IMR-90 (cell line): Measurements from ENCODE around the gene PALMD. TPM values are rescaled to one million over a fixed set of nuclear protein-coding genes. Genes with fewer than 3 reads are reported as not detected.

Experiments
- ATAC-seq: fragments of 200-7000 bp; cut with Tn5 transposase; 2 replicates; pipeline ENCODE4 v1.9.1; 2020; ENCODE audit warnings: low read depth, mild to moderate bottlenecking, moderate library complexity
- BruUV-seq: library from RNA; stranded (reverse); fragments of 400-500 nt; replicated peaks from 2 replicates; lab custom pipeline; 2021; lab: Mats Ljungman, UMichigan
- CTCF ChIA-PET: fragments of 300-600 bp; formaldehyde crosslinking; extraction: SDS; loops from one replicate; lab custom pipeline; 2021; ENCODE audit warnings: antibody characterized with exemption; lab: Yijun Ruan, JAX
- POLR2A ChIA-PET: fragments of 300-600 bp; sonication (Branson Sonifier 250); formaldehyde crosslinking; loops from one replicate; lab custom pipeline; 2022; ENCODE audit warnings: antibody characterized with exemption; ENCODE audit not compliant: unreplicated experiment; lab: Charles Lee
- DNase-seq: peaks from one replicate; pipeline ENCODE4 v3.0.0; 2013
- H2AFZ ChIP-seq: replicated peaks from 2 replicates; pipeline ENCODE3; 2013; ENCODE audit warnings: low read length, mild to moderate bottlenecking; ENCODE audit not compliant: poor library complexity
- H2AK5ac ChIP-seq: 2 replicates; pipeline ENCODE4 v1.6.1; 2013; ENCODE audit warnings: low read depth, low read length, inconsistent platforms
- H2AK9ac ChIP-seq: replicated peaks from 2 replicates; pipeline ENCODE3; 2013; ENCODE audit warnings: mild to moderate bottlenecking, low read depth, low read length, moderate library complexity; ENCODE audit not compliant: poor library complexity
- H2BK120ac ChIP-seq: 2 replicates; pipeline ENCODE4 v1.6.1; 2013; ENCODE audit warnings: low read depth, low read length, inconsistent platforms
- H2BK15ac ChIP-seq: 3 replicates; pipeline ENCODE4 v1.6.1; 2013; ENCODE audit warnings: low read depth, low read length, inconsistent platforms
- H2BK20ac ChIP-seq: 2 replicates; pipeline ENCODE4 v1.6.1; 2013; ENCODE audit warnings: low read depth, mild to moderate bottlenecking, inconsistent platforms, low read length, moderate library complexity
- H2BK5ac ChIP-seq: 2 replicates; pipeline ENCODE4 v1.6.1; 2013; ENCODE audit warnings: mild to moderate bottlenecking, low read depth, low read length, inconsistent platforms; ENCODE audit not compliant: poor library complexity, severe bottlenecking
- H3K14ac ChIP-seq: replicated peaks from 2 replicates; pipeline ENCODE4 v1.6.1; 2013; ENCODE audit warnings: low read depth, low read length, inconsistent platforms
- H3K18ac ChIP-seq: 2 replicates; pipeline ENCODE4 v1.6.1; 2013; ENCODE audit warnings: low read depth, low read length, control low read depth
- H3K23ac ChIP-seq: 2 replicates; pipeline ENCODE4 v1.6.1; 2013; ENCODE audit warnings: low read depth, low read length, inconsistent platforms
- H3K27ac ChIP-seq: 2 replicates; pipeline ENCODE4 v1.5.1; 2013; ENCODE audit warnings: mild to moderate bottlenecking, control low read depth, low read length; ENCODE audit not compliant: insufficient read depth
- H3K27me3 ChIP-seq: 2 replicates; pipeline ENCODE4 v1.6.1; 2013; ENCODE audit warnings: low read length; ENCODE audit not compliant: control insufficient read depth, insufficient read depth
- H3K36me3 ChIP-seq: 2 replicates; pipeline ENCODE4 v1.6.1; 2013; ENCODE audit warnings: low read length, mixed read lengths; ENCODE audit not compliant: control insufficient read depth, insufficient read depth
- H3K4ac ChIP-seq: 2 replicates; pipeline ENCODE4 v1.6.1; 2013; ENCODE audit warnings: low read depth, low read length, inconsistent platforms
- H3K4me1 ChIP-seq: 2 replicates; pipeline ENCODE4 v1.6.1; 2013; ENCODE audit warnings: low read length, mixed read lengths; ENCODE audit not compliant: control insufficient read depth, insufficient read depth
- H3K4me2 ChIP-seq: 2 replicates; pipeline ENCODE4 v1.6.1; 2013; ENCODE audit warnings: low read depth, mild to moderate bottlenecking, control low read depth, low read length, moderate library complexity
- H3K4me3 ChIP-seq: 2 replicates; pipeline ENCODE4 v1.5.1; 2013; ENCODE audit warnings: low read depth, mild to moderate bottlenecking, control low read depth, low read length, moderate library complexity; ENCODE audit not compliant: insufficient read depth
- H3K56ac ChIP-seq: 2 replicates; pipeline ENCODE4 v1.6.1; 2013; ENCODE audit warnings: low read length, inconsistent platforms; ENCODE audit not compliant: insufficient read depth; ENCODE audit errors: extremely low read depth
- H3K79me1 ChIP-seq, 2 experiments: 2 replicates each; pipeline ENCODE4 v1.6.1; 2013; ENCODE audit warnings: low read length in 2 of 2, inconsistent platforms in 1 of 2, low read depth in 1 of 2
- H3K9ac ChIP-seq: 2 replicates; pipeline ENCODE4 v1.6.1; 2013; ENCODE audit warnings: low read depth, low read length, control low read depth
- H3K9me1 ChIP-seq: 2 replicates; pipeline ENCODE4 v1.6.1; 2013; ENCODE audit warnings: low read length, inconsistent platforms; ENCODE audit not compliant: insufficient read depth
- H3K9me3 ChIP-seq: 2 replicates; pipeline ENCODE4 v1.6.1; 2013; ENCODE audit warnings: low read length; ENCODE audit not compliant: control insufficient read depth, insufficient read depth
- H4K20me1 ChIP-seq: 2 replicates; pipeline ENCODE4 v1.6.1; 2013; ENCODE audit warnings: low read length, inconsistent platforms; ENCODE audit not compliant: insufficient read depth
- H4K5ac ChIP-seq: 2 replicates; pipeline ENCODE4 v1.6.1; 2013; ENCODE audit warnings: mild to moderate bottlenecking, low read depth, low read length, control low read depth
- H4K8ac ChIP-seq, 2 experiments: 2 replicates each; pipeline ENCODE4 v1.6.1; 2013; ENCODE audit warnings: low read depth in 2 of 2, low read length in 2 of 2, control low read depth in 1 of 2, inconsistent platforms in 1 of 2
- H4K91ac ChIP-seq: 2 replicates; pipeline ENCODE4 v1.6.1; 2013; ENCODE audit warnings: low read depth, low read length, inconsistent platforms; ENCODE audit not compliant: insufficient read depth
- BHLHE40 ChIP-seq: fragments of 150-350 bp; IDR thresholded peaks from 2 replicates; pipeline ENCODE4 v1.6.1; 2016; ENCODE audit warnings: mild to moderate bottlenecking, low read depth, low read length
- CEBPB ChIP-seq: IDR thresholded peaks from 2 replicates; pipeline ENCODE4 v1.6.1; 2012; ENCODE audit warnings: low read depth, low read length, improper control_type of control experiment
- FOS ChIP-seq: fragments of 150-350 bp; IDR thresholded peaks from 2 replicates; pipeline ENCODE4 v1.6.1; 2016; ENCODE audit warnings: low read depth, low read length
- MAFK ChIP-seq: IDR thresholded peaks from 2 replicates; pipeline ENCODE4 v1.6.1; 2012; ENCODE audit warnings: low read depth, low read length, improper control_type of control experiment
- MXI1 ChIP-seq: IDR thresholded peaks from 2 replicates; pipeline ENCODE4 v1.6.1; 2012; ENCODE audit warnings: low read depth, mild to moderate bottlenecking, low read length, moderate library complexity, borderline replicate concordance
- POLR2A ChIP-seq: IDR thresholded peaks from 2 replicates; pipeline ENCODE4 v1.6.1; 2012; ENCODE audit warnings: mild to moderate bottlenecking, low read depth, low read length
- RAD21 ChIP-seq: IDR thresholded peaks from 2 replicates; pipeline ENCODE4 v1.6.1; 2012; ENCODE audit warnings: low read length, improper control_type of control experiment
- RCOR1 ChIP-seq: IDR thresholded peaks from 2 replicates; pipeline ENCODE4 v1.6.1; 2012; ENCODE audit warnings: mild to moderate bottlenecking, low read length, improper control_type of control experiment; ENCODE audit not compliant: insufficient replicate concordance
- SMC3 ChIP-seq: fragments of 150-350 bp; IDR thresholded peaks from 2 replicates; pipeline ENCODE4 v1.6.1; 2016; ENCODE audit warnings: low read depth, mild to moderate bottlenecking, antibody characterized with exemption, low read length, moderate library complexity
- WGBS, 2 experiments: methylation state at CpG; one replicate each; pipeline versions ENCODE4 v1.1.5 to v1.1.7; 2013; ENCODE audit warnings: missing lambda C conversion rate in 2 of 2; ENCODE audit not compliant: insufficient read length in 1 of 2; ENCODE audit errors: extremely low coverage in 2 of 2; 5-methylcytosine and 5-hydroxymethylcytosine counted together
- dilution Hi-C: fragments of 300-500 bp; cut with HindIII; formaldehyde crosslinking; loops from one replicate; pipeline ENCODE4 v1.14.3; 2018; ENCODE audit warnings: low sequenced_read_pairs; ENCODE audit not compliant: unreplicated experiment
- in situ Hi-C: fragments of 300-500 bp; cut with MboI; formaldehyde crosslinking; loops from 3 replicates; pipeline ENCODE4 v1.14.3; 2019; ENCODE audit warnings: low sequenced_read_pairs, inconsistent platforms, mixed read lengths
- intact Hi-C: fragments of 100-400 bp; cut with micrococcal nuclease; formaldehyde crosslinking; loops from 2 replicates; pipeline ENCODE4 v1.10.0; 2022
- polyA plus RNA-seq, 3 experiments: library from polyadenylated mRNA; depleted of rRNA; stranded (reverse); fragments of >200 nt; gene quantifications; 2 replicates each; pipeline ENCODE4 v1.2.3, GENCODE V29; 2012; ENCODE audit warnings: low replicate concordance in 1 of 3
- total RNA-seq: library from RNA; depleted of rRNA; stranded (reverse); fragments of >200 nt; gene quantifications from 2 replicates; pipeline ENCODE4 v1.2.3, GENCODE V29; 2012
- TF ChIP-seq, protein P1 (sequence below): fragments of 150-350 bp; IDR thresholded peaks from 2 replicates; pipeline ENCODE4 v1.6.1; 2016; ENCODE audit warnings: low read depth, mild to moderate bottlenecking, low read length, moderate library complexity, borderline replicate concordance
- TF ChIP-seq, protein P2 (sequence below): conservative IDR thresholded peaks from 2 replicates; pipeline ENCODE4 v1.5.1; 2012; ENCODE audit warnings: mild to moderate bottlenecking, low read depth, low read length, improper control_type of control experiment

Gene PALMD
- total and polyA plus RNA-seq, 2 of the 4 experiments (the other 2 are of a cell fraction), result 0.51 to 0.72 TPM

DNA sequence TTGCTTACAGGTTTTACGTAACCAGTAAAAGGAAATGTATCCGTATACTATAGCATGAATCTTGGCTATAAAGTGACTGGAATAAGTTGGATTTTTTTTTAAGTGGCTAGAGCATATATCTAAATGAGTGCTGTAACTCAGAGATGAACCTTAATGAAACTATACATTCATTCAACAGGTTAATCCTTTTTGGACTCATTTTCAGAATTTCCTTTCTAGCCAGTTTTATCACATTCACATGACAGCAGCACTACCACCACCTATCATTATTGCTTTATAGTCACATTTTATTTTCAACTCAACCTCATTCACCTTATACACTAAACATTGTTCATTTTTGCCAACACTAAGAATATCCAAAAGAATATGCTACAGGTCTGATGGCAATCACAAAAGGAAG lies 89.9 kb downstream of the PALMD start:
- WGBS, 2 experiments, result no CpG with 5 or more reads among the region's 2 CpGs
- Histone ChIP-seq H3K9ac (no peak overlapping the region), H2BK15ac (no peak overlapping the region), H3K36me3 (0 out of 2 replicates have a peak, but pooled peaks cover 2% of the 10 kb centered on the region), H3K4me1 (peaks cover 2% of the 10 kb centered on the region; the same call in 1 of the 2 replicates), H3K4me3 (no peak overlapping the region), H4K5ac (no peak overlapping the region), H4K91ac (no peak overlapping the region), H3K23ac (no peak overlapping the region), H3K9me3 (no peaks in the 10 kb centered on the region), H2AK9ac (no peak overlapping the region), H3K56ac (no peak overlapping the region), H2AK5ac (no peak overlapping the region), H3K9me1 (no peaks in the 10 kb centered on the region), H4K8ac (no peak overlapping the region), H3K79me1 (no peaks in the 10 kb centered on the region), H3K18ac (no peak overlapping the region), H3K27ac (no peak overlapping the region), H3K27me3 (no peaks in the 10 kb centered on the region), H3K4me2 (no peak overlapping the region), H4K20me1 (no peaks in the 10 kb centered on the region), H2BK20ac (no peak overlapping the region), H2BK5ac (no peak overlapping the region), H3K14ac (no peak overlapping the region), H2BK120ac (no peak overlapping the region), H2AFZ (no peak overlapping the region), H3K4ac (no peak overlapping the region)
- ChIA-PET POLR2A (no interaction called here), CTCF (no interaction called here)
- TF ChIP-seq RAD21 (no peak), POLR2A (no peak), BHLHE40 (no peak), SMC3 (no peak), MXI1 (no peak), RCOR1 (no peak), CEBPB (no peak), FOS (no peak), MAFK (no peak)
- TF ChIP-seq, protein P1, sequence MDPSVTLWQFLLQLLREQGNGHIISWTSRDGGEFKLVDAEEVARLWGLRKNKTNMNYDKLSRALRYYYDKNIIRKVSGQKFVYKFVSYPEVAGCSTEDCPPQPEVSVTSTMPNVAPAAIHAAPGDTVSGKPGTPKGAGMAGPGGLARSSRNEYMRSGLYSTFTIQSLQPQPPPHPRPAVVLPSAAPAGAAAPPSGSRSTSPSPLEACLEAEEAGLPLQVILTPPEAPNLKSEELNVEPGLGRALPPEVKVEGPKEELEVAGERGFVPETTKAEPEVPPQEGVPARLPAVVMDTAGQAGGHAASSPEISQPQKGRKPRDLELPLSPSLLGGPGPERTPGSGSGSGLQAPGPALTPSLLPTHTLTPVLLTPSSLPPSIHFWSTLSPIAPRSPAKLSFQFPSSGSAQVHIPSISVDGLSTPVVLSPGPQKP, result no peak
- TF ChIP-seq, protein P2, sequence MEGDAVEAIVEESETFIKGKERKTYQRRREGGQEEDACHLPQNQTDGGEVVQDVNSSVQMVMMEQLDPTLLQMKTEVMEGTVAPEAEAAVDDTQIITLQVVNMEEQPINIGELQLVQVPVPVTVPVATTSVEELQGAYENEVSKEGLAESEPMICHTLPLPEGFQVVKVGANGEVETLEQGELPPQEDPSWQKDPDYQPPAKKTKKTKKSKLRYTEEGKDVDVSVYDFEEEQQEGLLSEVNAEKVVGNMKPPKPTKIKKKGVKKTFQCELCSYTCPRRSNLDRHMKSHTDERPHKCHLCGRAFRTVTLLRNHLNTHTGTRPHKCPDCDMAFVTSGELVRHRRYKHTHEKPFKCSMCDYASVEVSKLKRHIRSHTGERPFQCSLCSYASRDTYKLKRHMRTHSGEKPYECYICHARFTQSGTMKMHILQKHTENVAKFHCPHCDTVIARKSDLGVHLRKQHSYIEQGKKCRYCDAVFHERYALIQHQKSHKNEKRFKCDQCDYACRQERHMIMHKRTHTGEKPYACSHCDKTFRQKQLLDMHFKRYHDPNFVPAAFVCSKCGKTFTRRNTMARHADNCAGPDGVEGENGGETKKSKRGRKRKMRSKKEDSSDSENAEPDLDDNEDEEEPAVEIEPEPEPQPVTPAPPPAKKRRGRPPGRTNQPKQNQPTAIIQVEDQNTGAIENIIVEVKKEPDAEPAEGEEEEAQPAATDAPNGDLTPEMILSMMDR, result no peak
- BruUV-seq, result no TSS peak
- intact Hi-C loops, result loop anchor here (2.0 to 10.0 kb wide), 3 partner anchors 851 to 991 kb away; no protein-coding TSS in a partner anchor
- ATAC-seq, result no peak
- dilution Hi-C loops, result no loop called here
- DNase-seq, result no peak
- in situ Hi-C loops, result no loop called here
